ENCODE measurements around the gene SLC19A1.

DNA sequence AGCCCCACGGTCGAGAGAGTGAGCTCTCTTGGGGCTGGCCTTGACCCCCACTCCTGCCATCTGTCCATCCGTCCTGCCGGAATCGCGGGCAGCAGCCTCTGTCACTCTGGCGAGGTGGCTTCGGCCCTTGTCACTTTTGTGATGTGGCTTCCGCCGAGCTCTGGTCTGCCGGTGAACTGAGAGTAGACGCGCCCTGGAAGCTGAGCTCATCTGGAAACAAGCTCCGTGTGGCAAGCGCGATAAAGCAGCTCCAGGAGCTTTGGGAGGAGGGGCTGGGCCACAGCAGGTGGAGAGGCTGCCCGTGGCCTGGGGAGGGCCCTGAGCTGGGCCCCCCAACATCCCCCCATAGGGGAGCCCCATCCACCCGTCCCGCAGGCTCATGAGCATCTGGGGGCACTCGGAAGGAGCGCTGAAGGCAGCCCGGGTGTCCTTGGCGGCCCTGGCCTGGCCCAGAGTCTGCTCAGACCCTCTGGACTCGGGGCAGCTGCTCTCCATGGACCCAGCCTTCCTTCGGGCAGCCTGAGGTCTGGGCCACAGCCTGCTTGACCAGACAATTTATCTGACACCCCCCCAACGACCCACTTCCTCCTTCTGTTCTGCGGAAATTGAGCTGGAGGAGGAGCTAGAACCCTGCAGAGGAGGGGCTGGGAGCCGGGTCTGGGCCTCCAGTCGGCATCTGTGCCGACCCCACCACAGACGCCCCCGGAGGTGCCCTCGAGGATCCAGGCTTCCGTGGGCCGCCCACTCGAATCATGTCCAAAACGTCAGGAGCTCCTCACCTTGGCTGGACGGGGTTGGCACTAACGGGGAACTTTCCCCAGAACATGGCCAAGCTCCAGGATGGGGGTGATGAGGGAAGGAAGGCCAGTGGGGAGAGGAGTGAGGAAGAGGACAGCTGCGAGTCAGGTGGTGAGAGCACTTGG, 59.1 kb downstream of the SLC19A1 start:
- TF ChIP-seq EZH2 (IDR thresholded peaks at IDR 0.05; ENCODE audit: borderline replicate concordance, low read depth, low read length, severe bottlenecking) = no peak
- TF ChIP-seq, protein P1, sequence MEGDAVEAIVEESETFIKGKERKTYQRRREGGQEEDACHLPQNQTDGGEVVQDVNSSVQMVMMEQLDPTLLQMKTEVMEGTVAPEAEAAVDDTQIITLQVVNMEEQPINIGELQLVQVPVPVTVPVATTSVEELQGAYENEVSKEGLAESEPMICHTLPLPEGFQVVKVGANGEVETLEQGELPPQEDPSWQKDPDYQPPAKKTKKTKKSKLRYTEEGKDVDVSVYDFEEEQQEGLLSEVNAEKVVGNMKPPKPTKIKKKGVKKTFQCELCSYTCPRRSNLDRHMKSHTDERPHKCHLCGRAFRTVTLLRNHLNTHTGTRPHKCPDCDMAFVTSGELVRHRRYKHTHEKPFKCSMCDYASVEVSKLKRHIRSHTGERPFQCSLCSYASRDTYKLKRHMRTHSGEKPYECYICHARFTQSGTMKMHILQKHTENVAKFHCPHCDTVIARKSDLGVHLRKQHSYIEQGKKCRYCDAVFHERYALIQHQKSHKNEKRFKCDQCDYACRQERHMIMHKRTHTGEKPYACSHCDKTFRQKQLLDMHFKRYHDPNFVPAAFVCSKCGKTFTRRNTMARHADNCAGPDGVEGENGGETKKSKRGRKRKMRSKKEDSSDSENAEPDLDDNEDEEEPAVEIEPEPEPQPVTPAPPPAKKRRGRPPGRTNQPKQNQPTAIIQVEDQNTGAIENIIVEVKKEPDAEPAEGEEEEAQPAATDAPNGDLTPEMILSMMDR (IDR thresholded peaks at IDR 0.05; ENCODE audit: borderline replicate concordance, extremely low read depth, low read length, poor library complexity, severe bottlenecking) = no peak
